Calu3 (cell line): ENCODE results near the gene NOX4. TPM values are rescaled to one million over a fixed set of nuclear protein-coding genes. Genes with fewer than 3 reads are reported as not detected.

Source experiments
- BruUV-seq: library from RNA; stranded (reverse); fragments of 400-500 nt; replicated peaks from 2 replicates; lab custom pipeline; 2021; lab: Mats Ljungman, UMichigan
- CTCF ChIA-PET: fragments of 300-600 bp; sonication (Branson Sonifier 250); formaldehyde crosslinking; loops from one replicate; lab custom pipeline; 2022; ENCODE audit warnings: antibody characterized with exemption; lab: Charles Lee
- DNase-seq: peaks from one replicate; pipeline ENCODE4 v3.0.0; 2022
- H3K27ac Mint-ChIP-seq: one replicate; pipeline ENCODE4 v1.8.0; 2022; ENCODE audit warnings: mixed read lengths; ENCODE audit not compliant: unreplicated experiment
- H3K27me3 Mint-ChIP-seq: one replicate; pipeline ENCODE4 v1.8.0; 2022; ENCODE audit warnings: mixed read lengths; ENCODE audit not compliant: unreplicated experiment
- H3K36me3 Mint-ChIP-seq: one replicate; pipeline ENCODE4 v1.8.0; 2022; ENCODE audit warnings: mild to moderate bottlenecking, moderate library complexity, mixed read lengths; ENCODE audit not compliant: insufficient read depth, unreplicated experiment
- H3K4me1 Mint-ChIP-seq: one replicate; pipeline ENCODE4 v1.8.0; 2022; ENCODE audit warnings: mild to moderate bottlenecking, low read depth, mixed read lengths; ENCODE audit not compliant: unreplicated experiment
- H3K4me3 Mint-ChIP-seq: one replicate; pipeline ENCODE4 v1.8.0; 2022; ENCODE audit warnings: mild to moderate bottlenecking, low read depth, moderate library complexity, mixed read lengths; ENCODE audit not compliant: unreplicated experiment
- H3K9me3 Mint-ChIP-seq: one replicate; pipeline ENCODE4 v1.8.0; 2022; ENCODE audit warnings: low read depth, mixed read lengths; ENCODE audit not compliant: unreplicated experiment
- intact Hi-C: fragments of 100-400 bp; cut with micrococcal nuclease; formaldehyde crosslinking; loops from one replicate; pipeline ENCODE4 v1.10.0; 2022; ENCODE audit not compliant: unreplicated experiment
- total RNA-seq: library from RNA; stranded (reverse); gene quantifications from 2 replicates; pipeline ENCODE4 v1.2.3, GENCODE V29; 2022
- TF ChIP-seq, protein P1 (sequence below): fragments of 200-600 bp; IDR thresholded peaks from one replicate; pipeline ENCODE4 v1.8.0; 2022; ENCODE audit warnings: antibody characterized with exemption; ENCODE audit not compliant: unreplicated experiment

NOX4 gene
- total RNA-seq, 1 experiment from 2014 or later = not detected

GRCh38 chr11:89442801-89443200 lies 48.4 kb downstream of the NOX4 start:
- H3K36me3 Mint-ChIP-seq = no peaks in the 10 kb centered on the region
- CTCF ChIA-PET = no interaction called here
- H3K9me3 Mint-ChIP-seq = no peaks in the 10 kb centered on the region
- intact Hi-C loops = no loop called here
- no peak overlapping the region for H3K27ac Mint-ChIP-seq
- no peaks in the 10 kb centered on the region for H3K27me3 Mint-ChIP-seq
- TF ChIP-seq, protein P1, sequence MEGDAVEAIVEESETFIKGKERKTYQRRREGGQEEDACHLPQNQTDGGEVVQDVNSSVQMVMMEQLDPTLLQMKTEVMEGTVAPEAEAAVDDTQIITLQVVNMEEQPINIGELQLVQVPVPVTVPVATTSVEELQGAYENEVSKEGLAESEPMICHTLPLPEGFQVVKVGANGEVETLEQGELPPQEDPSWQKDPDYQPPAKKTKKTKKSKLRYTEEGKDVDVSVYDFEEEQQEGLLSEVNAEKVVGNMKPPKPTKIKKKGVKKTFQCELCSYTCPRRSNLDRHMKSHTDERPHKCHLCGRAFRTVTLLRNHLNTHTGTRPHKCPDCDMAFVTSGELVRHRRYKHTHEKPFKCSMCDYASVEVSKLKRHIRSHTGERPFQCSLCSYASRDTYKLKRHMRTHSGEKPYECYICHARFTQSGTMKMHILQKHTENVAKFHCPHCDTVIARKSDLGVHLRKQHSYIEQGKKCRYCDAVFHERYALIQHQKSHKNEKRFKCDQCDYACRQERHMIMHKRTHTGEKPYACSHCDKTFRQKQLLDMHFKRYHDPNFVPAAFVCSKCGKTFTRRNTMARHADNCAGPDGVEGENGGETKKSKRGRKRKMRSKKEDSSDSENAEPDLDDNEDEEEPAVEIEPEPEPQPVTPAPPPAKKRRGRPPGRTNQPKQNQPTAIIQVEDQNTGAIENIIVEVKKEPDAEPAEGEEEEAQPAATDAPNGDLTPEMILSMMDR = no peak
- no peak overlapping the region for H3K4me3 Mint-ChIP-seq
- no peaks in the 10 kb centered on the region for H3K4me1 Mint-ChIP-seq
- DNase-seq = no peak
- BruUV-seq = no TSS peak

DNA sequence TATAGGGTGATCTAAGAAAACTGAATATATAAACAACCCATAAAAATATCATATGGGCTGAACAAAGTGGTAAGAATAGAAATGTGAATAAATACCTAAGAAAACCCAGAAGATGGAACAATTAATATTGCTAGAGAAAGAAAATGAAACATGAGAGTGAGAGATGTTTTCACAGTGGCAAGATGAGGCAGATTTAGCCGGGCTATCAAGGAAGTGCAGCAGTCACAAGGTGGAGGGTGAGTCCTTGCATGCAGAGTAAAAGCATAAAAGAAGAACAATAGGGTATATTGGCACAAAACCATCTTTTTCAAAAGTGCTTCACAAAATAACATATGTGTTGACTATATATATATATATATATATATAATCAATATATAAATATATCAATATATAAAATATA lies 49.6 kb downstream of the NOX4 start:
- CTCF ChIA-PET = no interaction called here
- TF ChIP-seq, protein P1 = no peak
- Mint-ChIP-seq H3K9me3 (no peaks in the 10 kb centered on the region), H3K4me1 (no peaks in the 10 kb centered on the region), H3K36me3 (no peaks in the 10 kb centered on the region), H3K4me3 (no peak overlapping the region), H3K27ac (no peak overlapping the region), H3K27me3 (no peaks in the 10 kb centered on the region)
- intact Hi-C loops = no loop called here
- no TSS peak for BruUV-seq
- DNase-seq = no peak

DNA sequence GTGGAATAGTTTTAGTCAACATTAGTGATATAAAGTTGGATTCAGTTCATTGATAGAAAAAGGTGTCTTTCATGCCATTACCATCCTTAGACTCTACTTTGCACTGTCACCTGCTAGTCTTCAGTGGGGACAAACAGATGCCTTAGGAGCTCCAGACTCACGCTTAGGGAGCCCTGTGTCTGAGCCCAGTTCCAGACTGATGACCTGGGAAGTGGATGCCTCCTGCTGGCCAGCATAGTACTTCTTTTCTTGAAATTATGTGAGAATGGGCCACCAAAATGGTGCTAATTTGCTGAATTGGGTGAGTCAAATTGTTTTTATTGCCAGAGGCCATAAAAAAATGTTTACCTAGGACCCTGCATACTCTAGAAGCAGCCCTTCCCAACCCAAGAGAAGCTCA lies 53.9 kb downstream of the NOX4 start:
- H3K27me3 Mint-ChIP-seq = no peaks in the 10 kb centered on the region
- no peak for DNase-seq
- TF ChIP-seq, protein P1 = no peak
- intact Hi-C loops = no loop called here
- H3K4me3 Mint-ChIP-seq = no peak overlapping the region
- H3K9me3 Mint-ChIP-seq = no peaks in the 10 kb centered on the region
- no peaks in the 10 kb centered on the region for H3K36me3 Mint-ChIP-seq
- CTCF ChIA-PET = no interaction called here
- H3K27ac Mint-ChIP-seq = no peak overlapping the region
- BruUV-seq = no TSS peak
- H3K4me1 Mint-ChIP-seq = no peaks in the 10 kb centered on the region

- TF ChIP-seq, protein P1 = no peak
- intact Hi-C loops = no loop called here
- Mint-ChIP-seq H3K9me3 (no peaks in the 10 kb centered on the region), H3K4me1 (no peaks in the 10 kb centered on the region), H3K4me3 (no peak overlapping the region), H3K27me3 (no peaks in the 10 kb centered on the region), H3K27ac (no peak overlapping the region), H3K36me3 (no peaks in the 10 kb centered on the region)
- BruUV-seq = no TSS peak
- no peak for DNase-seq
- CTCF ChIA-PET = no interaction called here
These were observed 55.1 kb downstream of the NOX4 start for GRCh38 chr11:89436071-89436470.
